ENCODE results near the gene SH3GL3.

DNA sequence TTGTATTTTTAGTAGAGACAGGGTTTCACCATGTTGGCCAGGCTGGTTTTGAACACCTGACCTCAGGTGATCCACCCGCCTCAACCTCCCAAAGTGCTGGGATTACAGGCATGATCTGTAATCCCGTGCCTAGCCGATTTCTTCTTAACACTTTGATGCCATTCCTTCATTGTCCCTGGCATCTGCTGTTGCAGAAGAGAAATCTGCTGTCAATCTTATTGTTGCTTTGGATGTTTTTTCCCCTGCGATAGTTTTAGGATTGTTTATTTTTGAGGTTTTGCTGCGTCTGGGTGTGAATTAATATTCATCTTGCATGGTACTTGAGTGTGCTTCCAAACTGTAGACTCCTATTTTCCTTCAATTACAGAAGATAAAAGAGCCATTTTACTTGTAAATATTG, 107.4 kb downstream of the SH3GL3 start:
- TF ChIP-seq RARB (CRISPR knock-in tag; IDR thresholded peaks at IDR 0.05) (no peak), ZFP3 (CRISPR knock-in tag; IDR thresholded peaks at IDR 0.05) (no peak), ARNTL (CRISPR knock-in tag; IDR thresholded peaks at IDR 0.05; ENCODE audit: borderline replicate concordance, low read depth) (no peak), ESRRG (CRISPR knock-in tag; IDR thresholded peaks at IDR 0.05) (no peak)
- TF ChIP-seq, protein P1, sequence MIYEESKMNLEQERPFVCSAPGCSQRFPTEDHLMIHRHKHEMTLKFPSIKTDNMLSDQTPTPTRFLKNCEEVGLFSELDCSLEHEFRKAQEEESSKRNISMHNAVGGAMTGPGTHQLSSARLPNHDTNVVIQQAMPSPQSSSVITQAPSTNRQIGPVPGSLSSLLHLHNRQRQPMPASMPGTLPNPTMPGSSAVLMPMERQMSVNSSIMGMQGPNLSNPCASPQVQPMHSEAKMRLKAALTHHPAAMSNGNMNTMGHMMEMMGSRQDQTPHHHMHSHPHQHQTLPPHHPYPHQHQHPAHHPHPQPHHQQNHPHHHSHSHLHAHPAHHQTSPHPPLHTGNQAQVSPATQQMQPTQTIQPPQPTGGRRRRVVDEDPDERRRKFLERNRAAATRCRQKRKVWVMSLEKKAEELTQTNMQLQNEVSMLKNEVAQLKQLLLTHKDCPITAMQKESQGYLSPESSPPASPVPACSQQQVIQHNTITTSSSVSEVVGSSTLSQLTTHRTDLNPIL (CRISPR knock-in tag; IDR thresholded peaks at IDR 0.05; ENCODE audit: low read depth): no peak
- TF ChIP-seq, protein P2, sequence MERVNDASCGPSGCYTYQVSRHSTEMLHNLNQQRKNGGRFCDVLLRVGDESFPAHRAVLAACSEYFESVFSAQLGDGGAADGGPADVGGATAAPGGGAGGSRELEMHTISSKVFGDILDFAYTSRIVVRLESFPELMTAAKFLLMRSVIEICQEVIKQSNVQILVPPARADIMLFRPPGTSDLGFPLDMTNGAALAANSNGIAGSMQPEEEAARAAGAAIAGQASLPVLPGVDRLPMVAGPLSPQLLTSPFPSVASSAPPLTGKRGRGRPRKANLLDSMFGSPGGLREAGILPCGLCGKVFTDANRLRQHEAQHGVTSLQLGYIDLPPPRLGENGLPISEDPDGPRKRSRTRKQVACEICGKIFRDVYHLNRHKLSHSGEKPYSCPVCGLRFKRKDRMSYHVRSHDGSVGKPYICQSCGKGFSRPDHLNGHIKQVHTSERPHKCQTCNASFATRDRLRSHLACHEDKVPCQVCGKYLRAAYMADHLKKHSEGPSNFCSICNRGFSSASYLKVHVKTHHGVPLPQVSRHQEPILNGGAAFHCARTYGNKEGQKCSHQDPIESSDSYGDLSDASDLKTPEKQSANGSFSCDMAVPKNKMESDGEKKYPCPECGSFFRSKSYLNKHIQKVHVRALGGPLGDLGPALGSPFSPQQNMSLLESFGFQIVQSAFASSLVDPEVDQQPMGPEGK (CRISPR knock-in tag; IDR thresholded peaks at IDR 0.05; ENCODE audit: borderline replicate concordance): no peak
